Mononuclear cell (primary cell): ENCODE results near the gene TACR2. TPM values are rescaled to one million over a fixed set of nuclear protein-coding genes. Genes with fewer than 3 reads are reported as not detected.

Experiments used
- H3K27me3 ChIP-seq: 2 replicates; pipeline ENCODE4 v1.6.0; 2011; ENCODE audit warnings: low read length, control low read depth; ENCODE audit not compliant: insufficient read depth
- H3K4me1 ChIP-seq: 2 replicates; pipeline ENCODE4 v1.5.1; 2011; ENCODE audit warnings: mild to moderate bottlenecking, low read length, control low read depth; ENCODE audit not compliant: insufficient read depth
- H3K4me3 ChIP-seq: 2 replicates; pipeline ENCODE4 v1.5.1; 2011; ENCODE audit warnings: mild to moderate bottlenecking, low read length, moderate library complexity
- H3K9me3 ChIP-seq: 2 replicates; pipeline ENCODE4 v1.5.1; 2011; ENCODE audit warnings: low read depth, mild to moderate bottlenecking, control low read depth, low read length
- total RNA-seq: library from RNA; depleted of rRNA; stranded (reverse); fragments of >200 nt; gene quantifications from one replicate; pipeline ENCODE4 v1.2.3, GENCODE V29; 2012

The TACR2 gene
- total RNA-seq, 1 donor: not detected

- H3K4me3 ChIP-seq: no peak overlapping the region
- H3K4me1 ChIP-seq: peaks cover 20% of the 10 kb centered on the region
- H3K9me3 ChIP-seq: no peaks in the 10 kb centered on the region
- no peaks in the 10 kb centered on the region for H3K27me3 ChIP-seq
Observed at GRCh38 chr10:69405221-69405620, 11.5 kb downstream of the TACR2 start.

- H3K27me3 ChIP-seq: no peaks in the 10 kb centered on the region
- H3K4me1 ChIP-seq: peaks cover 15% of the 10 kb centered on the region
- no peak overlapping the region for H3K4me3 ChIP-seq
- no peaks in the 10 kb centered on the region for H3K9me3 ChIP-seq
Observed at GRCh38 chr10:69404786-69405185, 11.9 kb downstream of the TACR2 start.

- Histone ChIP-seq H3K9me3 (no peaks in the 10 kb centered on the region), H3K4me1 (peaks cover 8% of the 10 kb centered on the region), H3K4me3 (no peak overlapping the region), H3K27me3 (no peaks in the 10 kb centered on the region)
Observed at GRCh38 chr10:69403519-69403918, 13.2 kb downstream of the TACR2 start.

GRCh38 chr10:69403066-69403465 is 13.7 kb downstream of the TACR2 start:
- Histone ChIP-seq H3K4me3 (no peak overlapping the region), H3K4me1 (peaks cover 4% of the 10 kb centered on the region), H3K9me3 (no peaks in the 10 kb centered on the region), H3K27me3 (no peaks in the 10 kb centered on the region)

- Histone ChIP-seq H3K27me3 (no peaks in the 10 kb centered on the region), H3K4me1 (no peaks in the 10 kb centered on the region), H3K9me3 (no peaks in the 10 kb centered on the region), H3K4me3 (no peak overlapping the region)
Observed at GRCh38 chr10:69402386-69402785, 14.3 kb downstream of the TACR2 start.

GRCh38 chr10:69401416-69401815 is 15.3 kb downstream of the TACR2 start:
- Histone ChIP-seq H3K27me3 (no peaks in the 10 kb centered on the region), H3K4me1 (no peaks in the 10 kb centered on the region), H3K9me3 (no peaks in the 10 kb centered on the region), H3K4me3 (no peak overlapping the region)

- Histone ChIP-seq H3K4me3 (no peak overlapping the region), H3K9me3 (no peaks in the 10 kb centered on the region), H3K27me3 (no peaks in the 10 kb centered on the region)
Observed at GRCh38 chr10:69400936-69401335, 15.8 kb downstream of the TACR2 start.

GRCh38 chr10:69398466-69398865 is 18.3 kb downstream of the TACR2 start:
- Histone ChIP-seq H3K4me1 (no peaks in the 10 kb centered on the region), H3K9me3 (no peaks in the 10 kb centered on the region), H3K4me3 (no peak overlapping the region), H3K27me3 (no peaks in the 10 kb centered on the region)

More at GRCh38 chr10:69400936-69401335, 15.8 kb downstream of the TACR2 start:
- no peaks in the 10 kb centered on the region for H3K4me1 ChIP-seq

GRCh38 chr10:69397972-69398371 is 18.7 kb downstream of the TACR2 start:
- no peaks in the 10 kb centered on the region for H3K9me3 ChIP-seq
- H3K4me3 ChIP-seq: no peak overlapping the region
- no peaks in the 10 kb centered on the region for H3K4me1 ChIP-seq
- no peaks in the 10 kb centered on the region for H3K27me3 ChIP-seq

GRCh38 chr10:69394020-69394419 is 22.7 kb downstream of the TACR2 start:
- peaks cover 6% of the 10 kb centered on the region for H3K4me1 ChIP-seq
- H3K9me3 ChIP-seq: no peaks in the 10 kb centered on the region
- H3K4me3 ChIP-seq: no peak overlapping the region
- H3K27me3 ChIP-seq: no peaks in the 10 kb centered on the region

- no peaks in the 10 kb centered on the region for H3K9me3 ChIP-seq
- H3K4me3 ChIP-seq: no peak overlapping the region
- H3K27me3 ChIP-seq: no peaks in the 10 kb centered on the region
- peaks cover 6% of the 10 kb centered on the region for H3K4me1 ChIP-seq
Observed at GRCh38 chr10:69392481-69393000, 24.2 kb downstream of the TACR2 start.

- H3K4me3 ChIP-seq: no peak overlapping the region
- no peaks in the 10 kb centered on the region for H3K9me3 ChIP-seq
- no peaks in the 10 kb centered on the region for H3K27me3 ChIP-seq
- H3K4me1 ChIP-seq: peaks cover 6% of the 10 kb centered on the region
Observed at GRCh38 chr10:69391158-69391557, 25.6 kb downstream of the TACR2 start.

GRCh38 chr10:69389827-69390490 is 26.8 kb downstream of the TACR2 start:
- Histone ChIP-seq H3K27me3 (no peaks in the 10 kb centered on the region), H3K4me1 (peaks cover 6% of the 10 kb centered on the region), H3K9me3 (no peaks in the 10 kb centered on the region), H3K4me3 (no peak overlapping the region)

- Histone ChIP-seq H3K4me3 (no peak overlapping the region), H3K4me1 (peaks cover 6% of the 10 kb centered on the region), H3K9me3 (no peaks in the 10 kb centered on the region), H3K27me3 (no peaks in the 10 kb centered on the region)
Observed at GRCh38 chr10:69388488-69388887, 28.2 kb downstream of the TACR2 start.

- Histone ChIP-seq H3K27me3 (no peaks in the 10 kb centered on the region), H3K9me3 (no peaks in the 10 kb centered on the region), H3K4me3 (no peak overlapping the region), H3K4me1 (peaks cover 6% of the 10 kb centered on the region)
Observed at GRCh38 chr10:69387500-69387899, 29.2 kb downstream of the TACR2 start.
